Naive thymus-derived CD4-positive, alpha-beta T cell (primary cell): ENCODE data around the gene E2F3. TPM values are rescaled to one million over a fixed set of nuclear protein-coding genes. Genes with fewer than 3 reads are reported as not detected.

ENCODE experiments used
- ATAC-seq: fragments of 150-1000 bp; cut with Tn5 transposase; 2 replicates; pipeline ENCODE4 v1.10.0; 2021; ENCODE audit warnings: mild to moderate bottlenecking, moderate library complexity
- CTCF ChIA-PET: fragments of 350-600 bp; sonication (Branson Sonifier 250); formaldehyde crosslinking; loops from one replicate; lab custom pipeline; 2021; ENCODE audit warnings: antibody characterized with exemption; lab: Charles Lee
- POLR2A ChIA-PET: fragments of 350-600 bp; sonication (Branson Sonifier 250); formaldehyde crosslinking; loops from one replicate; lab custom pipeline; 2021; ENCODE audit warnings: antibody characterized with exemption, inconsistent platforms; lab: Charles Lee
- DNase-seq, 9 donors: peaks; one replicate each; pipeline versions ENCODE4 v3.0.0 to v3.0.0-alpha.2; 2020 to 2022; ENCODE audit warnings: mixed read lengths in 1 of 9
- H3K27ac ChIP-seq: one replicate; pipeline ENCODE4 v1.7.0; 2013; ENCODE audit warnings: mild to moderate bottlenecking, low read depth, low read length, moderate library complexity
- H3K27me3 ChIP-seq, 2 donors: one replicate each; pipeline ENCODE4 v1.7.0; 2013; ENCODE audit warnings: low read length in 2 of 2, mild to moderate bottlenecking in 2 of 2, moderate library complexity in 2 of 2; ENCODE audit not compliant: control insufficient read depth in 2 of 2, insufficient read depth in 2 of 2
- H3K36me3 ChIP-seq, 3 experiments: 1 replicate in 2 of 3; 2 replicates in 1 of 3; pipeline ENCODE4 v1.7.0; 2013; ENCODE audit warnings: low read length in 3 of 3, mild to moderate bottlenecking in 3 of 3, moderate library complexity in 1 of 3; ENCODE audit not compliant: insufficient read depth in 3 of 3, control insufficient read depth in 2 of 3
- H3K4me1 ChIP-seq, 2 donors: one replicate each; pipeline ENCODE4 v1.7.0; 2013; ENCODE audit warnings: low read length in 2 of 2, mild to moderate bottlenecking in 2 of 2, moderate library complexity in 1 of 2; ENCODE audit not compliant: control insufficient read depth in 2 of 2, insufficient read depth in 2 of 2
- H3K4me3 ChIP-seq: 2 replicates; pipeline ENCODE4 v1.7.0; 2013; ENCODE audit warnings: mild to moderate bottlenecking, low read length
- H3K9me3 ChIP-seq, 3 experiments: 1 replicate in 2 of 3; 2 replicates in 1 of 3; pipeline ENCODE4 v1.7.0; 2013; ENCODE audit warnings: low read length in 3 of 3; ENCODE audit not compliant: control insufficient read depth in 2 of 3
- H3K27ac Mint-ChIP-seq, 9 donors: one replicate each; pipeline ENCODE4 v1.8.0; 2020 to 2022; ENCODE audit warnings: mixed read lengths in 9 of 9, mild to moderate bottlenecking in 8 of 9, moderate library complexity in 5 of 9, inconsistent platforms in 2 of 9
- H3K27me3 Mint-ChIP-seq, 5 donors: one replicate each; pipeline ENCODE4 v1.8.0; 2021 to 2022; ENCODE audit warnings: mixed read lengths in 5 of 5, mild to moderate bottlenecking in 1 of 5
- H3K36me3 Mint-ChIP-seq, 5 donors: one replicate each; pipeline ENCODE4 v1.8.0; 2020 to 2022; ENCODE audit warnings: mixed read lengths in 5 of 5, mild to moderate bottlenecking in 3 of 5, inconsistent platforms in 1 of 5
- H3K4me1 Mint-ChIP-seq, 7 donors: one replicate each; pipeline ENCODE4 v1.8.0; 2020 to 2022; ENCODE audit warnings: mixed read lengths in 7 of 7, mild to moderate bottlenecking in 3 of 7, inconsistent platforms in 1 of 7
- H3K4me3 Mint-ChIP-seq, 10 donors: one replicate each; pipeline ENCODE4 v1.8.0; 2020 to 2022; ENCODE audit warnings: mild to moderate bottlenecking in 10 of 10, mixed read lengths in 10 of 10, moderate library complexity in 6 of 10, inconsistent platforms in 2 of 10
- H3K9me3 Mint-ChIP-seq, 11 donors: one replicate each; pipeline ENCODE4 v1.8.0; 2020 to 2022; ENCODE audit warnings: mixed read lengths in 11 of 11, mild to moderate bottlenecking in 4 of 11, inconsistent platforms in 1 of 11, moderate library complexity in 1 of 11
- intact Hi-C, 2 donors: fragments of 100-400 bp; cut with micrococcal nuclease; formaldehyde crosslinking; loops; one replicate each; pipeline ENCODE4 v1.15.1; 2023
- polyA plus RNA-seq, 2 donors: library from polyadenylated mRNA; unstranded; fragments of 300-500 nt; fragmentation: Illumina TruSeq; gene quantifications; one replicate each; pipeline ENCODE4 v1.2.3, GENCODE V29; 2021
- total RNA-seq, 6 experiments: library from RNA in 5 of 6; stranded (reverse) in 5 of 6; gene quantifications; 1 replicate in 5 of 6; 2 replicates in 1 of 6; pipeline ENCODE4 v1.2.3 and lab custom pipeline; 2021 to 2026

The E2F3 gene
- total RNA-seq (10 to 100 TPM in 4 of 5 experiments, 1 to 10 TPM in 1; 5.1 to 39.2 (median 30.8) TPM), polyA plus RNA-seq (1 to 10 TPM; 3.0 to 3.5 TPM), total RNA-seq (lab: John Stamatoyannopoulos, UW) (10.8 reads per million, percentile 37 among the genes with 10 or more reads in this experiment)

- peak within 1 kb of the TSS; percentile 89 for H3K4me3 ChIP-seq
Measured at GRCh38 chr6:20401205-20402091, at the start of gene E2F3. Gene E2F3, plus strand, starts transcription at chr6:20401879. Its CDS starts 354 bp downstream, at chr6:20402233.

GRCh38 chr6:20352346-20352745 lies 49.3 kb upstream of the E2F3 start:
- Mint-ChIP-seq H3K27ac (no peak overlapping the region), H3K36me3 (peaks cover 0 to 19% (median 5%) of the 10 kb centered on the region in 5 donors), H3K27me3 (peaks cover 0 to 10% (median 0%) of the 10 kb centered on the region in 5 donors), H3K9me3 (peaks cover 0 to 27% (median 11%) of the 10 kb centered on the region in 11 donors), H3K4me3 (no peak overlapping the region), H3K4me1 (peaks cover 0 to 13% (median 2%) of the 10 kb centered on the region in 7 donors)
- no peak overlapping the region for H3K4me3 ChIP-seq
- no peaks in the 10 kb centered on the region for H3K36me3 ChIP-seq
- intact Hi-C loops = no loop called here
- H3K4me1 ChIP-seq = no peaks in the 10 kb centered on the region
- ATAC-seq = no peak
- no peak for DNase-seq
- POLR2A ChIA-PET = interaction anchor here (7.5 kb wide), 1 partner anchor 14 kb away, joined by 47 read pairs; no protein-coding TSS in a partner anchor
- no peaks in the 10 kb centered on the region for H3K27me3 ChIP-seq
- H3K27ac ChIP-seq = no peak overlapping the region
- CTCF ChIA-PET = interaction anchor here (2.6 kb wide), 1 partner anchor 13 kb away, joined by 6 read pairs; no protein-coding TSS in a partner anchor
- H3K9me3 ChIP-seq = peaks cover 0 to 6% (median 4%) of the 10 kb centered on the region in 3 experiments

More at GRCh38 chr6:20401205-20402091, at the start of gene E2F3:
- Mint-ChIP-seq H3K27ac (peak within 1 kb of the TSS; percentile 74 to 95 (median 83)), H3K9me3 (peaks cover 0 to 3% (median 0%) of the 10 kb centered on the region in 11 donors), H3K4me1 (peaks cover 18 to 50% (median 33%) of the 10 kb centered on the region in 7 donors), H3K27me3 (peaks cover 0 to 3% (median 0%) of the 10 kb centered on the region in 5 donors), H3K36me3 (peaks cover 0 to 15% (median 0%) of the 10 kb centered on the region in 5 donors), H3K4me3 (peak within 1 kb of the TSS; percentile 90 to 98 (median 93))
- no peaks in the 10 kb centered on the region for H3K27me3 ChIP-seq
- ATAC-seq (peak; percentile 90), DNase-seq (peak; percentile 93 to 99 (median 99))
- POLR2A ChIA-PET = interaction anchor here (0.7 to 4.4 kb wide), 4 partner anchors 16 to 82 kb away, joined by 3 to 54 read pairs (median 19); no protein-coding TSS in a partner anchor
- CTCF ChIA-PET = no interaction called here
- peaks cover 4 to 27% of the 10 kb centered on the region in 2 donors for H3K4me1 ChIP-seq
- intact Hi-C loops = loop anchor here (1.0 to 10.0 kb wide), 11 partner anchors 14 to 1187 kb away; partner anchors contain the start of genes CDKAL1 (in 2 of the 2) and MBOAT1 (in 1 of the 2)
- no peaks in the 10 kb centered on the region for H3K36me3 ChIP-seq
- peak within 1 kb of the TSS; percentile 75 for H3K27ac ChIP-seq
- H3K9me3 ChIP-seq = no peaks in the 10 kb centered on the region

- Mint-ChIP-seq H3K9me3 (peaks cover 0 to 27% (median 10%) of the 10 kb centered on the region in 11 donors), H3K36me3 (peaks cover 0 to 22% (median 5%) of the 10 kb centered on the region in 5 donors), H3K27ac (peak overlapping the region in 2 of 9 donors; percentile 35 to 52), H3K4me1 (peaks cover 0 to 14% (median 2%) of the 10 kb centered on the region in 7 donors), H3K4me3 (no peak overlapping the region), H3K27me3 (peaks cover 0 to 11% (median 0%) of the 10 kb centered on the region in 5 donors)
- Histone ChIP-seq H3K4me3 (no peak overlapping the region), H3K36me3 (no peaks in the 10 kb centered on the region), H3K4me1 (no peaks in the 10 kb centered on the region), H3K27me3 (no peaks in the 10 kb centered on the region), H3K9me3 (peaks cover 0 to 6% (median 4%) of the 10 kb centered on the region in 3 experiments), H3K27ac (no peak overlapping the region)
- DNase-seq (no peak), ATAC-seq (no peak)
- CTCF ChIA-PET = interaction anchor here (2.6 kb wide), 1 partner anchor 12 kb away, joined by 6 read pairs; no protein-coding TSS in a partner anchor
- POLR2A ChIA-PET = interaction anchor here (0.7 to 7.5 kb wide), 2 partner anchors 13 to 34 kb away, joined by 4 to 47 read pairs; no protein-coding TSS in a partner anchor
- intact Hi-C loops = no loop called here
Measured at GRCh38 chr6:20353134-20353533, 48.5 kb upstream of the E2F3 start.

- Mint-ChIP-seq H3K36me3 (peaks cover 0 to 25% (median 5%) of the 10 kb centered on the region in 5 donors), H3K4me1 (peaks cover 0 to 17% (median 4%) of the 10 kb centered on the region in 7 donors), H3K4me3 (no peak overlapping the region), H3K9me3 (peaks cover 0 to 27% (median 10%) of the 10 kb centered on the region in 11 donors), H3K27ac (peak overlapping the region in 1 of 9 donors; percentile 34), H3K27me3 (peaks cover 0 to 8% (median 0%) of the 10 kb centered on the region in 5 donors)
- ATAC-seq = no peak
- POLR2A ChIA-PET = interaction anchor here (0.7 to 2.4 kb wide), 3 partner anchors 12 to 18 kb away, joined by 4 to 13 read pairs (median 4); no protein-coding TSS in a partner anchor
- Histone ChIP-seq H3K4me3 (no peak overlapping the region), H3K4me1 (no peaks in the 10 kb centered on the region), H3K27me3 (no peaks in the 10 kb centered on the region), H3K36me3 (no peaks in the 10 kb centered on the region), H3K27ac (no peak overlapping the region), H3K9me3 (peaks cover 0 to 6% (median 4%) of the 10 kb centered on the region in 3 experiments)
- DNase-seq = no peak
- intact Hi-C loops = no loop called here
- CTCF ChIA-PET = no interaction called here
Measured at GRCh38 chr6:20354366-20354765, 47.3 kb upstream of the E2F3 start.

GRCh38 chr6:20360471-20361119 lies 41.1 kb upstream of the E2F3 start:
- no peak overlapping the region for H3K4me3 Mint-ChIP-seq
- POLR2A ChIA-PET = interaction anchor here (1.6 kb wide), 1 partner anchor 41 kb away, joined by 4 read pairs; no protein-coding TSS in a partner anchor
- no peak for ATAC-seq
- H3K9me3 Mint-ChIP-seq = peaks cover 0 to 22% (median 4%) of the 10 kb centered on the region in 11 donors
- no peak overlapping the region for H3K27ac ChIP-seq
- H3K27ac Mint-ChIP-seq = peak overlapping the region in 2 of 9 donors; percentile 51 to 53
- peaks cover 3 to 32% (median 4%) of the 10 kb centered on the region in 5 donors for H3K36me3 Mint-ChIP-seq
- peaks cover 0 to 6% (median 0%) of the 10 kb centered on the region in 5 donors for H3K27me3 Mint-ChIP-seq
- CTCF ChIA-PET = no interaction called here
- peaks cover 8 to 27% (median 14%) of the 10 kb centered on the region in 7 donors for H3K4me1 Mint-ChIP-seq
- peaks cover 7 to 8% of the 10 kb centered on the region in 2 donors for H3K4me1 ChIP-seq
- no peak overlapping the region for H3K4me3 ChIP-seq
- no peaks in the 10 kb centered on the region for H3K9me3 ChIP-seq
- DNase-seq = no peak
- no peaks in the 10 kb centered on the region for H3K27me3 ChIP-seq
- intact Hi-C loops = no loop called here
- H3K36me3 ChIP-seq = no peaks in the 10 kb centered on the region
